Adrenal gland (tissue), 5 donors: ENCODE data around the gene ICAM2.

Experiments used
- POLR2A ChIP-seq, 2 donors: fragments of 450-650 bp; IDR thresholded peaks; one replicate each; pipeline ENCODE4 v1.6.1; 2017; ENCODE audit warnings: antibody characterized with exemption in 2 of 2, mild to moderate bottlenecking in 2 of 2, moderate library complexity in 1 of 2
- TF ChIP-seq, protein P1 (sequence below), 6 experiments: fragments of 450-650 bp in 4 of 6; fragments of 200-600 bp in 2 of 6; sonication (generic) in 1 of 6; IDR thresholded peaks; 1 replicate in 5 of 6; 2 replicates in 1 of 6; pipeline versions ENCODE4 v1.5.1 to v1.8.0; 2016 to 2021; ENCODE audit warnings: antibody characterized with exemption in 6 of 6, mild to moderate bottlenecking in 2 of 6, moderate library complexity in 1 of 6
- donor health status: DM: no; HTN: no; CAD: no.

DNA sequence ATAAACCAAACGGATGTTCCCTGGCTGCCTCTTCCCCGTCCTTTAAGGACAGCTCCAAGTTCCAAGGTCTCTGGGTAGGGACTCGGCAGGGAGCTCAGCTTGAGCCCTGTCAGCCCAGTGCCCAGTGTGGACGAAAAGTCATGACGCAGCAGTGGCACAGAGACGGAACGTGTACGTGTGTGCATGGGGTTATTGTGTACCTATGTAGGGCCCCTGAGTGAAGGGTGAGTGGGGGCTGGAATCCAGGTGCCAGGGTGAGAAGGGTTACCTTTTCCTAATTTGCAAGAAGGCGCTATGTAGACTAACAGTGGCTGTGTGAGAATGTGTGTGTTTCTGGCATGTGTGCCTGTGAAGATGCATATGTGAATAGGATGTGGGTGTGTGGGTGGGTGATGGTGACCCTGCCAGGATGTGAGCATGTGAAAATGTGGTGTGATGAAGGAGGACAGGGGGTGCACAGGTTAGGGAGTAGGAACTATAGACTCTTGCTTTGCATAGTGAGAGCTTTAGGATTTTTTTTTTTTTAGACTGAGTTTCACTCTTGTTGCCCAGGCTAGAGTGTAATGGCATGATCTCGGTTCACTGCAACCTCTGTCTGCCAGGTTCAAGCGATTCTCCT, 53.7 kb downstream of the ICAM2 start:
- TF ChIP-seq POLR2A (IDR thresholded peaks at IDR 0.05) = no peak
- TF ChIP-seq, protein P1, sequence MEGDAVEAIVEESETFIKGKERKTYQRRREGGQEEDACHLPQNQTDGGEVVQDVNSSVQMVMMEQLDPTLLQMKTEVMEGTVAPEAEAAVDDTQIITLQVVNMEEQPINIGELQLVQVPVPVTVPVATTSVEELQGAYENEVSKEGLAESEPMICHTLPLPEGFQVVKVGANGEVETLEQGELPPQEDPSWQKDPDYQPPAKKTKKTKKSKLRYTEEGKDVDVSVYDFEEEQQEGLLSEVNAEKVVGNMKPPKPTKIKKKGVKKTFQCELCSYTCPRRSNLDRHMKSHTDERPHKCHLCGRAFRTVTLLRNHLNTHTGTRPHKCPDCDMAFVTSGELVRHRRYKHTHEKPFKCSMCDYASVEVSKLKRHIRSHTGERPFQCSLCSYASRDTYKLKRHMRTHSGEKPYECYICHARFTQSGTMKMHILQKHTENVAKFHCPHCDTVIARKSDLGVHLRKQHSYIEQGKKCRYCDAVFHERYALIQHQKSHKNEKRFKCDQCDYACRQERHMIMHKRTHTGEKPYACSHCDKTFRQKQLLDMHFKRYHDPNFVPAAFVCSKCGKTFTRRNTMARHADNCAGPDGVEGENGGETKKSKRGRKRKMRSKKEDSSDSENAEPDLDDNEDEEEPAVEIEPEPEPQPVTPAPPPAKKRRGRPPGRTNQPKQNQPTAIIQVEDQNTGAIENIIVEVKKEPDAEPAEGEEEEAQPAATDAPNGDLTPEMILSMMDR (IDR thresholded peaks at IDR 0.05) = no peak
